ENCODE results near the gene PLK2. TPM values are rescaled to one million over a fixed set of nuclear protein-coding genes. Genes with fewer than 3 reads are reported as not detected.

Gene PLK2
- total RNA-seq, 6 donors from 2014 or later: 29.4 to 82.5 (median 59.2) TPM

GRCh38 chr5:58450018-58450417 is 9.9 kb downstream of the PLK2 start:
- Histone ChIP-seq H3K27ac (no peak overlapping the region), H3K36me3 (peaks cover 0 to 20% (median 6%) of the 10 kb centered on the region in 4 donors), H3K4me3 (no peak overlapping the region), H3K27me3 (no peaks in the 10 kb centered on the region), H3K9me3 (no peaks in the 10 kb centered on the region), H3K4me1 (no peaks in the 10 kb centered on the region)
- TF ChIP-seq CTCF (IDR thresholded peaks at IDR 0.05) (no peak), EP300 (IDR thresholded peaks at IDR 0.05) (no peak), POLR2A (IDR thresholded peaks at IDR 0.05) (no peak), POLR2AphosphoS5 (IDR thresholded peaks at IDR 0.05) (no peak)
- 86 to 89% methylated on average over 3 of the region's 3 CpGs for WGBS, 2 donors
- no peak for DNase-seq
- no peak for ATAC-seq (ENCODE audit: low FRiP score in 2 of 2)

GRCh38 chr5:58447226-58447625 is 12.7 kb downstream of the PLK2 start:
- no peak for TF ChIP-seq EP300 (IDR thresholded peaks at IDR 0.05)
- no peak for TF ChIP-seq POLR2A (IDR thresholded peaks at IDR 0.05)
- no peak for TF ChIP-seq CTCF (IDR thresholded peaks at IDR 0.05)
- TF ChIP-seq POLR2AphosphoS5 (IDR thresholded peaks at IDR 0.05): no peak
- Histone ChIP-seq H3K4me3 (no peak overlapping the region), H3K27ac (no peak overlapping the region), H3K9me3 (no peaks in the 10 kb centered on the region), H3K27me3 (no peaks in the 10 kb centered on the region), H3K36me3 (no peaks in the 10 kb centered on the region), H3K4me1 (no peaks in the 10 kb centered on the region)
- ATAC-seq (ENCODE audit: low FRiP score in 2 of 2): no peak
- DNase-seq: no peak
- 74% methylated on average over 2 of the region's 2 CpGs for WGBS, 2 donors

- Histone ChIP-seq H3K36me3 (no peaks in the 10 kb centered on the region), H3K27ac (no peak overlapping the region), H3K9me3 (no peaks in the 10 kb centered on the region), H3K4me3 (no peak overlapping the region), H3K27me3 (no peaks in the 10 kb centered on the region), H3K4me1 (no peaks in the 10 kb centered on the region)
- 88 to 93% methylated on average over 10 of the region's 10 CpGs for WGBS, 2 donors
- no peak for TF ChIP-seq POLR2A (IDR thresholded peaks at IDR 0.05)
- TF ChIP-seq POLR2AphosphoS5 (IDR thresholded peaks at IDR 0.05): no peak
- no peak for TF ChIP-seq EP300 (IDR thresholded peaks at IDR 0.05)
- no peak for TF ChIP-seq CTCF (IDR thresholded peaks at IDR 0.05)
- DNase-seq (no peak), ATAC-seq (ENCODE audit: low FRiP score in 2 of 2) (no peak)
Observed at GRCh38 chr5:58446024-58446423, 13.9 kb downstream of the PLK2 start.

GRCh38 chr5:58444805-58445204 is 15.1 kb downstream of the PLK2 start:
- no peaks in the 10 kb centered on the region for H3K36me3 ChIP-seq
- no peak for ATAC-seq (ENCODE audit: low FRiP score in 2 of 2)
- no peak for TF ChIP-seq POLR2A (IDR thresholded peaks at IDR 0.05)
- TF ChIP-seq POLR2AphosphoS5 (IDR thresholded peaks at IDR 0.05): no peak
- TF ChIP-seq CTCF (IDR thresholded peaks at IDR 0.05): no peak
- no peak for TF ChIP-seq EP300 (IDR thresholded peaks at IDR 0.05)

GRCh38 chr5:58440901-58441460 is 18.9 kb downstream of the PLK2 start:
- no peak for ATAC-seq (ENCODE audit: low FRiP score in 2 of 2)
- no peak overlapping the region for H3K27ac ChIP-seq
- DNase-seq: no peak

More at GRCh38 chr5:58444805-58445204, 15.1 kb downstream of the PLK2 start:
- Histone ChIP-seq H3K4me3 (no peak overlapping the region), H3K27me3 (no peaks in the 10 kb centered on the region), H3K9me3 (no peaks in the 10 kb centered on the region), H3K27ac (no peak overlapping the region), H3K4me1 (no peaks in the 10 kb centered on the region)
- no peak for DNase-seq

More at GRCh38 chr5:58440901-58441460, 18.9 kb downstream of the PLK2 start:
- Histone ChIP-seq H3K36me3 (no peaks in the 10 kb centered on the region), H3K9me3 (no peaks in the 10 kb centered on the region), H3K4me3 (no peak overlapping the region), H3K4me1 (no peaks in the 10 kb centered on the region), H3K27me3 (no peaks in the 10 kb centered on the region)
- TF ChIP-seq EP300 (IDR thresholded peaks at IDR 0.05): no peak
- 30 to 35% methylated on average over 3 of the region's 3 CpGs for WGBS, 2 donors
